Mammary epithelial cell (primary cell): ENCODE measurements around the gene CCL28.

ENCODE experiments used
- CTCF ChIP-seq, 2 donors: IDR thresholded peaks in 1 of 2; conservative IDR thresholded peaks in 1 of 2; 2 replicates each; pipeline ENCODE4 v1.5.1; 2011 to 2012; ENCODE audit warnings: inconsistent platforms in 2 of 2, low read length in 2 of 2, mild to moderate bottlenecking in 2 of 2, control low read depth in 1 of 2, low read depth in 1 of 2; ENCODE audit not compliant: insufficient read depth in 1 of 2; ENCODE audit errors: extremely low read depth in 1 of 2
- EZH2 ChIP-seq: IDR thresholded peaks from 2 replicates; pipeline ENCODE4 v1.6.1; 2012; ENCODE audit warnings: low read length, inconsistent platforms, borderline replicate concordance

- TF ChIP-seq EZH2: no peak
- TF ChIP-seq CTCF (conservative IDR thresholded peaks at IDR 0.05 in 1 of 2, IDR thresholded peaks at IDR 0.05 in 1 of 2; ENCODE audit: extremely low read depth in 1 of 2, insufficient read depth in 1 of 2, low read depth in 1 of 2, low read length in 2 of 2): no peak
These were observed 10.0 kb upstream of the CCL28 start for GRCh38 chr5:43422143-43422542.
